Progenitor cell of endocrine pancreas (in vitro differentiated cells): Measurements from ENCODE around the gene NUDT8. TPM values are rescaled to one million over a fixed set of nuclear protein-coding genes. Genes with fewer than 3 reads are reported as not detected.

ENCODE experiments used
- DNase-seq: peaks from one replicate; pipeline ENCODE4 v3.0.0; 2021; ENCODE audit warnings: low spot score; ENCODE audit not compliant: unreplicated experiment
- H3K27ac Mint-ChIP-seq: 2 replicates; pipeline ENCODE4 v1.8.0; 2021; ENCODE audit warnings: mild to moderate bottlenecking, moderate library complexity, mixed read lengths
- H3K27me3 Mint-ChIP-seq: 2 replicates; pipeline ENCODE4 v1.8.0; 2021; ENCODE audit warnings: mixed read lengths
- H3K36me3 Mint-ChIP-seq: 2 replicates; pipeline ENCODE4 v1.8.0; 2022; ENCODE audit warnings: mixed read lengths; ENCODE audit not compliant: insufficient read depth
- H3K4me1 Mint-ChIP-seq: 2 replicates; pipeline ENCODE4 v1.8.0; 2021; ENCODE audit warnings: low read depth, mixed read lengths
- H3K4me3 Mint-ChIP-seq: 2 replicates; pipeline ENCODE4 v1.8.0; 2021; ENCODE audit warnings: low read depth, mild to moderate bottlenecking, moderate library complexity, mixed read lengths
- H3K9me3 Mint-ChIP-seq: 2 replicates; pipeline ENCODE4 v1.8.0; 2021; ENCODE audit warnings: low read depth, mixed read lengths
- CTCF ChIP-seq: fragments of 200-600 bp; sonication (generic); IDR thresholded peaks from one replicate; pipeline ENCODE4 v1.5.0; 2021; ENCODE audit warnings: antibody characterized with exemption, mild to moderate bottlenecking; ENCODE audit not compliant: unreplicated experiment
- total RNA-seq: library from RNA; stranded (reverse); gene quantifications from 2 replicates; pipeline ENCODE4 v1.2.1, GENCODE V29; 2021

Gene NUDT8
- total RNA-seq, 1 donor from 2014 or later = 5.1 TPM

DNA sequence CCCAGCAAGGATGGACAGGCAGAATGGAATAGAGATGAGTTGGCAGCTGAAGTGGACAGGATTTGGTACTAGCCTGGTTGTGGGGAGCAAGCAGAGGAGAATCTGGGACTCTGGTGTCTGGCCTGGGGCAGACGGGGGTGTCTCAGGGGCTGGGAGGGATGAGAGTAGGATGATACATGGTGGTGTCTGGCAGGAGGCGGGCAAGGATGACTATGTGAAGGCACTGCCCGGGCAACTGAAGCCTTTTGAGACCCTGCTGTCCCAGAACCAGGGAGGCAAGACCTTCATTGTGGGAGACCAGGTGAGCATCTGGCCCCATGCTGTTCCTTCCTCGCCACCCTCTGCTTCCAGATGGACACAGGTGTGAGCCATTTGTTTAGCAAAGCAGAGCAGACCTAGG is 43.8 kb downstream of the NUDT8 start:
- TF ChIP-seq CTCF = no peak
- DNase-seq = no peak
- Mint-ChIP-seq H3K9me3 (no peaks in the 10 kb centered on the region), H3K4me3 (peak overlapping the region; percentile 87), H3K4me1 (peaks cover 40% of the 10 kb centered on the region), H3K27me3 (no peaks in the 10 kb centered on the region), H3K27ac (peak overlapping the region; percentile 84), H3K36me3 (peaks cover 31% of the 10 kb centered on the region)

DNA sequence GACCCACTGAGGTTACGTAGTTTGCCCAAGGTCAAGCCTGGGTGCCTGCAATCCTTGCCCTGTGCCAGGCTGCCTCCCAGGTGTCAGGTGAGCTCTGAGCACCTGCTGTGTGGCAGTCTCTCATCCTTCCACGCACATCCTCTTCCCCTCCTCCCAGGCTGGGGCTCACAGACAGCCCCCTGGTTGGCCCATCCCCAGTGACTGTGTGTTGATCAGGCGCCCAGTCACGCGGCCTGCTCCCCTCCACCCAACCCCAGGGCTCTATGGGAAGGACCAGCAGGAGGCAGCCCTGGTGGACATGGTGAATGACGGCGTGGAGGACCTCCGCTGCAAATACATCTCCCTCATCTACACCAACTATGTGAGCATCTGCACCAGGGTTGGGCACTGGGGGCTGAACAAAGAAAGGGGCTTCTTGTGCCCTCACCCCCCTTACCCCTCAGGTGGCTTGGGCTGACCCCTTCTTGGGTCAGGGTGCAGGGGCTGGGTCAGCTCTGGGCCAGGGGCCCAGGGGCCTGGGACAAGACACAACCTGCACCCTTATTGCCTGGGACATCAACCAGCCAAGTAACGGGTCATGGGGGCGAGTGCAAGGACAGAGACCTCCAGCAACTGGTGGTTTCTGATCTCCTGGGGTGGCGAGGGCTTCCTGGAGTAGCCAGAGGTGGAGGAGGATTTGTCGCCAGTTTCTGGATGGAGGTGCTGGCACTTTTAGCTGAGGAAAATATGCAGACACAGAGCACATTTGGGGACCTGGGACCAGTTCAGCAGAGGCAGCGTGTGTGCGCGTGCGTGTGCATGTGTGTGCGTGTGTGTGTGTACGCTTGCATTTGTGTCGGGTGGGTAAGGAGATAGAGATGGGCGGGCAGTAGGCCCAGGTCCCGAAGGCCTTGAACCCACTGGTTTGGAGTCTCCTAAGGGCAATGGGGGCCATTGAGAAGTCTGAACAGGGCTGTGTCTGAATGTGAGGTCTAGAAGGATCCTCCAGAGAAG is 44.6 kb downstream of the NUDT8 start:
- H3K36me3 Mint-ChIP-seq = peaks cover 28% of the 10 kb centered on the region

GRCh38 chr11:67584205-67584880 is 45.4 kb downstream of the NUDT8 start:
- Mint-ChIP-seq H3K4me3 (peak overlapping the region; percentile 87), H3K36me3 (peaks cover 27% of the 10 kb centered on the region), H3K4me1 (peaks cover 53% of the 10 kb centered on the region), H3K27ac (peak overlapping the region; percentile 95), H3K9me3 (no peaks in the 10 kb centered on the region), H3K27me3 (no peaks in the 10 kb centered on the region)
- TF ChIP-seq CTCF = no peak
- peak; percentile 48 for DNase-seq

More for the DNA sequence above, 44.6 kb downstream of the NUDT8 start:
- Mint-ChIP-seq H3K27ac (peak overlapping the region; percentile 95), H3K27me3 (no peaks in the 10 kb centered on the region), H3K4me3 (peak overlapping the region; percentile 87), H3K4me1 (peaks cover 46% of the 10 kb centered on the region), H3K9me3 (no peaks in the 10 kb centered on the region)
- no peak for TF ChIP-seq CTCF
- DNase-seq = no peak

DNA sequence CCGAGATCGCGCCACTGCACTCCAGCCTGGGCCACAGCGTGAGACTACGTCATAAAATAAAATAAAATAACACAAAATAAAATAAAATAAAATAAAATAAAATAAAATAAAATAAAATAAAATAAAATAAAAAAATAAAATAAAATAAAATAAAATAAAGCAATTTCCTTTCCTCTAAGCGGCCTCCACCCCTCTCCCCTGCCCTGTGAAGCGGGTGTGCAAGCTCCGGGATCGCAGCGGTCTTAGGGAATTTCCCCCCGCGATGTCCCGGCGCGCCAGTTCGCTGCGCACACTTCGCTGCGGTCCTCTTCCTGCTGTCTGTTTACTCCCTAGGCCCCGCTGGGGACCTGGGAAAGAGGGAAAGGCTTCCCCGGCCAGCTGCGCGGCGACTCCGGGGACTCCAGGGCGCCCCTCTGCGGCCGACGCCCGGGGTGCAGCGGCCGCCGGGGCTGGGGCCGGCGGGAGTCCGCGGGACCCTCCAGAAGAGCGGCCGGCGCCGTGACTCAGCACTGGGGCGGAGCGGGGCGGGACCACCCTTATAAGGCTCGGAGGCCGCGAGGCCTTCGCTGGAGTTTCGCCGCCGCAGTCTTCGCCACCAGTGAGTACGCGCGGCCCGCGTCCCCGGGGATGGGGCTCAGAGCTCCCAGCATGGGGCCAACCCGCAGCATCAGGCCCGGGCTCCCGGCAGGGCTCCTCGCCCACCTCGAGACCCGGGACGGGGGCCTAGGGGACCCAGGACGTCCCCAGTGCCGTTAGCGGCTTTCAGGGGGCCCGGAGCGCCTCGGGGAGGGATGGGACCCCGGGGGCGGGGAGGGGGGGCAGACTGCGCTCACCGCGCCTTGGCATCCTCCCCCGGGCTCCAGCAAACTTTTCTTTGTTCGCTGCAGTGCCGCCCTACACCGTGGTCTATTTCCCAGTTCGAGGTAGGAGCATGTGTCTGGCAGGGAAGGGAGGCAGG is 46.2 kb downstream of the NUDT8 start, which contains the start of gene GSTP1:
GSTP1 (plus strand) TSS at position 566 of the 958 bp plus-strand sequence; CDS start at position 598, 32 bp downstream.
- DNase-seq = peak; percentile 87
- Mint-ChIP-seq H3K9me3 (no peaks in the 10 kb centered on the region), H3K27me3 (no peaks in the 10 kb centered on the region), H3K4me3 (peak within 1 kb of the TSS; percentile 93), H3K27ac (peak within 1 kb of the TSS; percentile 99), H3K36me3 (peaks cover 26% of the 10 kb centered on the region), H3K4me1 (peaks cover 57% of the 10 kb centered on the region)
- peak; percentile 89 for TF ChIP-seq CTCF
